ENCODE results near the gene PRUNE2. TPM values are rescaled to one million over a fixed set of nuclear protein-coding genes. Genes with fewer than 3 reads are reported as not detected.

The PRUNE2 gene
- total RNA-seq, 1 experiment from 2014 or later: 0.59 TPM

- Histone ChIP-seq H3K36me3 (ENCODE audit: control insufficient read depth in 1 of 2, insufficient read depth in 2 of 2, low read length in 2 of 2) (no peaks in the 10 kb centered on the region), H3K27ac (ENCODE audit: low read depth, low read length) (no peak overlapping the region), H2AFZ (ENCODE audit: low read depth, low read length, poor library complexity, severe bottlenecking) (no peak overlapping the region), H3K4me2 (ENCODE audit: low read length) (no peak overlapping the region), H3K79me2 (ENCODE audit: insufficient read depth, low read length) (no peaks in the 10 kb centered on the region), H3K9me3 (ENCODE audit: control insufficient read depth in 1 of 2, insufficient read depth in 1 of 2, low read depth in 1 of 2, low read length in 2 of 2) (no peaks in the 10 kb centered on the region), H3K9me2 (ENCODE audit: insufficient read depth) (no peaks in the 10 kb centered on the region), H3K4me3 (replicated peaks in 1 of 2; ENCODE audit: low read depth in 1 of 2, low read length in 2 of 2) (no peak overlapping the region), H4K20me1 (ENCODE audit: insufficient read depth) (no peaks in the 10 kb centered on the region), H3K9ac (ENCODE audit: low read length) (no peak overlapping the region), H3K27me3 (ENCODE audit: insufficient read depth, low read length) (peaks cover 9% of the 10 kb centered on the region; the same call in 1 of the 2 replicates), H3K4me1 (ENCODE audit: control insufficient read depth in 1 of 2, insufficient read depth in 2 of 2, low read length in 2 of 2) (no peaks in the 10 kb centered on the region)
- POLR2A ChIA-PET: no interaction called here
- CTCF ChIA-PET: no interaction called here
- no TSS peak for BruUV-seq (replicated peaks)
- no peak for DNase-seq (ENCODE audit: low read depth, low spot score)
- TF ChIP-seq SIN3A (IDR thresholded peaks at IDR 0.05; ENCODE audit: low read depth) (no peak), REST (IDR thresholded peaks at IDR 0.05; ENCODE audit: low read depth) (no peak), JUND (IDR thresholded peaks at IDR 0.05) (no peak), ZNF274 (IDR thresholded peaks at IDR 0.05; ENCODE audit: low read depth, low read length) (no peak)
- RAD21 ChIA-PET (ENCODE audit: low non-redundant PET in 1 of 2, low total read pairs in 2 of 2, uncharacterized antibody in 2 of 2, unreplicated experiment in 2 of 2): no interaction called here
- ATAC-seq: no peak
- intact Hi-C loops (cut with micrococcal nuclease): no loop called here
Measured at GRCh38 chr9:76729980-76730737, 175.8 kb downstream of the PRUNE2 start.

- Histone ChIP-seq H3K36me3 (ENCODE audit: control insufficient read depth in 1 of 2, insufficient read depth in 2 of 2, low read length in 2 of 2) (no peaks in the 10 kb centered on the region), H3K4me1 (ENCODE audit: control insufficient read depth in 1 of 2, insufficient read depth in 2 of 2, low read length in 2 of 2) (no peaks in the 10 kb centered on the region), H3K4me2 (ENCODE audit: low read length) (no peak overlapping the region), H3K9me3 (ENCODE audit: control insufficient read depth in 1 of 2, insufficient read depth in 1 of 2, low read depth in 1 of 2, low read length in 2 of 2) (no peaks in the 10 kb centered on the region), H3K9ac (ENCODE audit: low read length) (no peak overlapping the region), H4K20me1 (ENCODE audit: insufficient read depth) (no peaks in the 10 kb centered on the region), H3K27me3 (ENCODE audit: insufficient read depth, low read length) (0 out of 2 replicates have a peak, but pooled peaks cover 11% of the 10 kb centered on the region), H3K27ac (ENCODE audit: low read depth, low read length) (no peak overlapping the region), H3K79me2 (ENCODE audit: insufficient read depth, low read length) (no peaks in the 10 kb centered on the region), H3K4me3 (replicated peaks in 1 of 2; ENCODE audit: low read depth in 1 of 2, low read length in 2 of 2) (no peak overlapping the region), H2AFZ (ENCODE audit: low read depth, low read length, poor library complexity, severe bottlenecking) (no peak overlapping the region), H3K9me2 (ENCODE audit: insufficient read depth) (no peaks in the 10 kb centered on the region)
- TF ChIP-seq RAD21 (IDR thresholded peaks at IDR 0.05; ENCODE audit: low read depth): no peak
- TF ChIP-seq SP1 (IDR thresholded peaks at IDR 0.05; ENCODE audit: low read depth): no peak
- no peak for TF ChIP-seq ELF1 (IDR thresholded peaks at IDR 0.05; ENCODE audit: borderline replicate concordance, low read depth)
- TF ChIP-seq, protein P1, sequence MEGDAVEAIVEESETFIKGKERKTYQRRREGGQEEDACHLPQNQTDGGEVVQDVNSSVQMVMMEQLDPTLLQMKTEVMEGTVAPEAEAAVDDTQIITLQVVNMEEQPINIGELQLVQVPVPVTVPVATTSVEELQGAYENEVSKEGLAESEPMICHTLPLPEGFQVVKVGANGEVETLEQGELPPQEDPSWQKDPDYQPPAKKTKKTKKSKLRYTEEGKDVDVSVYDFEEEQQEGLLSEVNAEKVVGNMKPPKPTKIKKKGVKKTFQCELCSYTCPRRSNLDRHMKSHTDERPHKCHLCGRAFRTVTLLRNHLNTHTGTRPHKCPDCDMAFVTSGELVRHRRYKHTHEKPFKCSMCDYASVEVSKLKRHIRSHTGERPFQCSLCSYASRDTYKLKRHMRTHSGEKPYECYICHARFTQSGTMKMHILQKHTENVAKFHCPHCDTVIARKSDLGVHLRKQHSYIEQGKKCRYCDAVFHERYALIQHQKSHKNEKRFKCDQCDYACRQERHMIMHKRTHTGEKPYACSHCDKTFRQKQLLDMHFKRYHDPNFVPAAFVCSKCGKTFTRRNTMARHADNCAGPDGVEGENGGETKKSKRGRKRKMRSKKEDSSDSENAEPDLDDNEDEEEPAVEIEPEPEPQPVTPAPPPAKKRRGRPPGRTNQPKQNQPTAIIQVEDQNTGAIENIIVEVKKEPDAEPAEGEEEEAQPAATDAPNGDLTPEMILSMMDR (IDR thresholded peaks at IDR 0.05 in 2 of 3, conservative IDR thresholded peaks at IDR 0.05 in 1 of 3; ENCODE audit: borderline replicate concordance in 1 of 3, insufficient read depth in 1 of 3, low read depth in 2 of 3, low read length in 2 of 3): no peak
- BruUV-seq (replicated peaks): no TSS peak
- POLR2A ChIA-PET: no interaction called here
- intact Hi-C loops (cut with micrococcal nuclease): no loop called here
- DNase-seq (ENCODE audit: low read depth, low spot score): no peak
- ATAC-seq: no peak
- CTCF ChIA-PET: no interaction called here
- RAD21 ChIA-PET (ENCODE audit: low non-redundant PET in 1 of 2, low total read pairs in 2 of 2, uncharacterized antibody in 2 of 2, unreplicated experiment in 2 of 2): no interaction called here
Measured at GRCh38 chr9:76729116-76729515, 176.8 kb downstream of the PRUNE2 start.

Measured in HCT116 (cell line).